DMS114 treated with DMSO at 0.1 percent for 48 hours (cell line): Measurements from ENCODE around the gene SLAIN2.
A peak's percentile ranks its signal among the peaks of the same experiment; 100 is the strongest.
"Not testable (repeated sequence)": the region's sequence is repeated elsewhere in the genome, so short reads cannot be mapped to it uniquely, and the experiment has no call there.

Source experiments
- DNase-seq: peaks from one replicate; lab custom pipeline; 2025; ENCODE audit not compliant: unreplicated experiment; lab: John Stamatoyannopoulos, UW

The SLAIN2 gene

GRCh38 chr4:48432017-48432416 lies 90.7 kb downstream of the SLAIN2 start:
- no peak for DNase-seq

GRCh38 chr4:48436318-48436717 lies 95.0 kb downstream of the SLAIN2 start:
- DNase-seq, result no peak

GRCh38 chr4:48439988-48440387 lies 98.7 kb downstream of the SLAIN2 start:
- no peak for DNase-seq

- DNase-seq, result not testable (repeated sequence)
Measured at GRCh38 chr4:48440914-48441313, 99.6 kb downstream of the SLAIN2 start.

GRCh38 chr4:48445704-48446103 lies 104.4 kb downstream of the SLAIN2 start:
- DNase-seq, result peak; percentile 10

- DNase-seq, result no peak
Measured at GRCh38 chr4:48446642-48447041, 105.3 kb downstream of the SLAIN2 start.

- no peak for DNase-seq
Measured at GRCh38 chr4:48449151-48449550, 107.8 kb downstream of the SLAIN2 start.

GRCh38 chr4:48450740-48451139 lies 109.4 kb downstream of the SLAIN2 start:
- DNase-seq, result no peak

- DNase-seq, result not testable (repeated sequence)
Measured at GRCh38 chr4:48451656-48452055, 110.3 kb downstream of the SLAIN2 start.

GRCh38 chr4:48454591-48454990 lies 113.3 kb downstream of the SLAIN2 start:
- no peak for DNase-seq

- no peak for DNase-seq
Measured at GRCh38 chr4:48461000-48461399, 119.7 kb downstream of the SLAIN2 start.

GRCh38 chr4:48462363-48462762 lies 121.0 kb downstream of the SLAIN2 start:
- no peak for DNase-seq

GRCh38 chr4:48467442-48467841 lies 126.1 kb downstream of the SLAIN2 start:
- no peak for DNase-seq

GRCh38 chr4:48467891-48468290 lies 126.6 kb downstream of the SLAIN2 start:
- DNase-seq, result no peak

GRCh38 chr4:48470137-48470536 lies 128.8 kb downstream of the SLAIN2 start:
- DNase-seq, result no peak

- DNase-seq, result no peak
Measured at GRCh38 chr4:48470570-48470969, 129.2 kb downstream of the SLAIN2 start.

GRCh38 chr4:48472794-48473193 lies 131.5 kb downstream of the SLAIN2 start:
- no peak for DNase-seq

- DNase-seq, result no peak
Measured at GRCh38 chr4:48475770-48476169, 134.4 kb downstream of the SLAIN2 start.
